ENCODE results near the gene COPS2. TPM values are rescaled to one million over a fixed set of nuclear protein-coding genes. Genes with fewer than 3 reads are reported as not detected.

The COPS2 gene
- total and polyA plus RNA-seq, 9 of the 15 experiments (the other 6 are each of a cell fraction or from before 2014, with no cell fraction given) = 66.4 to 154 (median 117) TPM

GRCh38 chr15:49169880-49170597 is 14.6 kb upstream of the COPS2 start, which contains the start of gene GALK2 (continued):
- TF ChIP-seq TAF1 (IDR thresholded peaks at IDR 0.05; ENCODE audit: control insufficient read depth, extremely low read depth, insufficient read depth, low read length, severe bottlenecking) (peak; percentile 78), ZNF277 (CRISPR knock-in tag; IDR thresholded peaks at IDR 0.05; ENCODE audit: borderline replicate concordance) (no peak), SRSF3 (IDR thresholded peaks at IDR 0.05; ENCODE audit: insufficient read depth, low read length) (no peak), MGA (IDR thresholded peaks at IDR 0.05) (peak; percentile 99), ZKSCAN8 (CRISPR knock-in tag; IDR thresholded peaks at IDR 0.05) (no peak), SIRT6 (IDR thresholded peaks at IDR 0.05; ENCODE audit: low read depth, low read length) (no peak), BRCA1 (IDR thresholded peaks at IDR 0.05) (no peak), BRCA1 (CRISPR knock-in tag; IDR thresholded peaks at IDR 0.05) (no peak), DLX4 (CRISPR knock-in tag; IDR thresholded peaks at IDR 0.05) (no peak), BCL6 (CRISPR knock-in tag; IDR thresholded peaks at IDR 0.05) (no peak), KLF1 (tag; IDR thresholded peaks at IDR 0.05) (no peak), TRIM25 (IDR thresholded peaks at IDR 0.05; ENCODE audit: borderline replicate concordance) (no peak), NCOA4 (IDR thresholded peaks at IDR 0.05; ENCODE audit: partially characterized antibody) (no peak)
